CD4-positive, alpha-beta T cell treated with Interleukin-21 for 1 hour (primary cell): ENCODE data around the gene NGDN.
A peak's percentile ranks its signal among the peaks of the same experiment; 100 is the strongest.

Experiments
- DNase-seq: peaks from one replicate; pipeline ENCODE4 v3.0.0-alpha.2; 2020

Gene NGDN

GRCh38 chr14:23478109-23478759, 8.7 kb downstream of the NGDN start:
- peak; percentile 80 for DNase-seq

- DNase-seq, result no peak
Measured at GRCh38 chr14:23481362-23481970, 12.0 kb downstream of the NGDN start.

DNA sequence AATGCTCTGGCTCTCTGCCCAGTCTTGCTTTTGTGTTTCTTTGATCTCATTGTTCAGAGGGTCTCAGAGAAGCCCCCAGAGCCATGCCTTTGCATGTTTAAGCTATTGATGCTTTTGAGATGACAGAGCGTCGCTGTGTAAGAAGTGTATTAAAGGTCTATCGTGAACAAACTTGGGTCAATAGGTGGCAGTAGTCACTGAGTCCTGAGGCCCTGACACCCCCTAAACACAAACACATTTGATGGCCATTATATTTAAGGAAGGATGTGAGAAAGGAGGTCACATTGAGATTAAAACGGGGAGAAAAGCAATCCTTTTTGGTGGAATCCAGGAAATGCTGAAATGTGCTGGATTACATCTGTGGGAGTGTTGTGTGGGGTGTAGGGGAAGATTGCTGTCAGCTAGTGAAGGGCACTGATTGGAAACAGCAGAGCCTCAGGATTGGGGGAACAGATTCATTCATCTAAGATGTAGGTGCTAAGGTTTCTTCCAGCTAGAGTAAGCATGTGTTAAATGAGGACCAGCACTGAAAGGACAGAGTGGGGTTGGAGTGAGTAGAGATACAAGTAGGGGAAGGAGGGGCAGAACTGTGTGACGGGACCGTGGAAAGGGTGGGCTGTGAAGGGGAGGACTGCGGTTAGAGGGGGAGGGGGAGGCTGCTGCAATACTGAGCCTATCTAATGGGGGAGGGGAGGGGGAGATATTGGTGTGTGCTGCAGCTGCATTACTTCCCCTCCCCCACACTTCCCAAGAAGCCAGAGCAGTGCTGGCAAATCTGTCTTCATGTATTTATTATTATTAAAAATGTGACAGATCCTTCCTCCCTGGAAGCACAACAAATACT, 12.7 kb downstream of the NGDN start:
- no peak for DNase-seq

DNA sequence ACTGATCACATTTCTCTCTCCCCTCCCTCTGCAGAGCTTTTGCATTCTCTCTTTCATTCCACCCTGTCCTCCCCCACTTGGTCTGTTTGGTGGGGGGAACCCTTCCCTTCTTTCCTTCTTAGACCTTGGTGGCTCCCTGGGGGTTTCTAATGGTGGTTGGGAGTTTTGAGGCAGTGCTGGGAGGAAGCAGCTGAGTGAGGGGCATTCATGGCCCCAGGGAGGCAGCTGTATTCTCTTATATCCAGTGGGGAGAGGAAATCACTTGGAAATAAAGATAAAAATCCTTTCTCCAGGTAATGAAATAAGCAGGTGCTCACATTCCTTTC, 13.3 kb downstream of the NGDN start:
- no peak for DNase-seq

- DNase-seq, result no peak
Measured at GRCh38 chr14:23483236-23483854, 13.8 kb downstream of the NGDN start.

DNA sequence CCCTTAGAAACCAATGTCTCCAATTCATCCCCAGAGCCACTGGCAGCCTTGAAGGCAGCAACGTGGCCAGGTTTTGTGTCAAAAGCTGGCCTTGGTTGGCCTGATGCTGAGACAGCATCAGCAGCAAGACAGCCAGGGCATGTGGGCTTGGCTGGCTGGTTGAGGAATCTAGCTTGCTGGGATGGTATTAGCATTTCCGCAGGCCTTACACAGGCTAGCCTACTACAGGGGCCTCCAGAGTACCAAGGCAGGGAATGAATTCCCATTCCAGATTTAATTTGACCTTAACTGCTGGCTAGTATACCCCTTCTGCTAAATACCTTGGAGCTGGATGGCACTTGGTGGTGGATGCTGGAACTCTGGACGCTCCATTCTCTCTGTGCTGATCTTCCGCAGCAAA, 15.8 kb downstream of the NGDN start:
- no peak for DNase-seq

DNA sequence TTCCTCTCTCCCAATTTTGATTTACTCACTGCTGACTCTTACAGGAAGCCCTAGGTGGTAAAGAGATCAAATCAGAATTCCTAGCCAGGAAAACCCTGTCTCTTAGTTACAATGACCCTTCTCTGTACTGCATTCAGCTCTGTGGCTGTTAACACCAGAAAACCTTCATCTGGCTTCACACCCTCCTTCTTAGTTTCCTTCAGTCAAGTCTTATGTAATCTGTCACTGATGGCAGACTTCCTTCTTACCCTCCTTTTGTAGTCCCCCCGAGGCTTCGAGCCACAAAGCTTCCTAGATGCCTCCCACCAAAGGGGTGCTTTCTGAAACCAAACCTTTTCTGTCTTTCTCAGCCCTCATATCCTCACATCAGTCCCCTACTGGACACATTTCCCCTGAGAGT, 16.5 kb downstream of the NGDN start:
- no peak for DNase-seq

- no peak for DNase-seq
Measured at GRCh38 chr14:23487216-23487615, 17.7 kb downstream of the NGDN start.

DNA sequence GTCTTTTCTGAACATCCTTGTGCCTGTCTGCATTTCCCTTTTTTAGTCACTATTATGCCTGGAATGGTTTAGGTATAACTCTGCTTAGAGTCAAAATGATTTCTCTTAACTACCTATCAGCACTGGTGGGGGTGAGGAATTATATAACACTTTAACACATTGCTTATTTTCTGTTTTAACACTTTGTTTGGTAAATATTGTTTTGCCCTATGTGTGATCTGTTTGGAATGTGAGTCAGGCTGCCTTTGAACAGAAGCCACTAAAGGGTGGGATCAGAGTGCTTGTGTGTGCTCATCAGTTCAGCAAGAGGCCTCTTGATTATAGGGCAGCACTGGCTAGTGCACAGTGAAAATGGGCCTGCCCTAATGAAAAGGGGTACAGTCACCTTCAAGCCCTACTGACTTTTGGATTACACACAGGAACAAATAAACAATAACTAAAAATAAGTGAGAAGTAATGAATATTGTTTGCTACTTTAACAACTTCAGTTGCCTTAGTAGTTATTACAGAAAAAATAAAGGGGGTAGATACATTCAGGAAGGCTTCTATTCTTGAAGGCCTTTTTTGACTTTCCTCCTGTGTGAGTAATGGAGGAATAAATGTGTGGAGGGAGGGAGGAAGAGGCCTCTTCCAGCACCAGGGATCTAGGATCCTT, 23.2 kb downstream of the NGDN start:
- no peak for DNase-seq

DNA sequence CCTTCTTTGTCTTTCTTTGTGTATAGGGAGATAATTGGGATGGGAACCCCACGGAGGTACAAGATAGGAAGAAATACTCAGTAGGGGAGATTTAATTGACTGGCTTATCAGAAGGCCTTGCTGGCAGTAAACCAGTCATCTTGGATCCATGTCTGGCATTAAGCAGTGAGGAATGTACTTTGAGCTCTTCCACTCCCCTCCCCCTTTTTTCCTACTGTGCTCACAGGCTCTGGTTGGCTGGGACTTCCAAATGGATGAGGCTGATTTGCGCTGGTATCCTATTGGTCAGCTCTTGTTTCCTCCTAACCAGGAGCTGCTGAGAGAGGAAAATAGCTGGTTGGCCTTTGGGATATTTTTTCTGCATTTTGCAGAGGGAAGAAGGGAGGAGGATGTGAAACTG, 24.7 kb downstream of the NGDN start:
- no peak for DNase-seq

DNA sequence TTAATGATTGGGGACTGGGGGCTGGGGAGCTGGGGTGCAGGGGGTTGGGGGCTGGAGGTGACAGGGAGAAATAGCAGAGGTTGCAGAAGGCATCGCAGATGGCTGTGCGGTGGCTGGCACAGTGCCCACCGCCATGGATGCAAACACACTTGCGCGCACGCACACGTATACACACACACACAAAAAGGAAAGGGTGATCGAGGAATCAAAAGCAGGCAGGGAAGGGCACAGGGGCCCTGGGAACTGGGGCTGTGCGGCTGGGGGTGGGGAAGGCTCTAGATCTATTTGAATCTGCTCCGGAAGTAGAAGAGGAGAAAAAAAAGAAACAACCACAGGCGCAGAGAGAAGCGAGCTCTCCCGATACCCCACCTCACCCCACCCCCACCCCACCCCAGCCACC, 42.7 kb downstream of the NGDN start:
- no peak for DNase-seq

DNA sequence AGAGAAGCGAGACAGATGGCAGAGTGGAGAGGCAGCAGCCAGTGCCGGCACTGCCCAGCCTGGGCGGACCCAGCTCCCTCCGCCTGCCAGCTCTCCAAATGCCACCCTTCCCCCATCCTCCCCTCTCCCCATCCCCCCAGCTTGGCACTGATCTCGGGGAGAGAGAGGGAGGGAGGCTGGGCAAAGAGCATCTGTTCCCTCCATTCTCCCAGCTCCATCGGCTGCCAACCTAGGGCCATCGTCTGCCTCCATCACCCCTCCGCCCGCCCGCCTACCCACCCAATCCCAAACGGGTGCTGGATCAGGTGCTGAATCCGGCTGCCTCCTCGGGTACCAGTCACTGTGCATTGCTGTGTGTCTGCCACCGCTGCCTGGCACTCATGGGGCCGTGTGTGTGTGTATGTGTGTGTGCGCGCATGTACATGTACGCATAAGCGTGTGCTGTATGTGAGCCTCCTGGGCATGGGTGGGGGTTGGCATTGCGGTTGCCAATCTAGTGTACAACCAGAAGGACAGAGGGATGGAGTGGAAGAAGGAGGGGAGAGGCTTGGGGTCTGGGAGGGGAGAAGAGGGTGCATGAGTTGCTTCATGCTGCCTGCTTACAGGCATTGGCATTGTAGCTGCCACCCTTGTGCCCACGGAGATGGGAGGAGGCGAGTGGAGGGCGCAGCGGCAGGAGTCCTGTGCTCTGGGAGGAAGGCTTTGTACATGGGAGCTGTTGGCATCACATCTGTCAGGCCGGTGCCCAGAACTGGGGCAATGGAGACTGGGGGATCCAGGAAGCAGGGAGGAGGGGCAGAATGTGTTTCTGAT, 43.7 kb downstream of the NGDN start:
- DNase-seq, result no peak

- DNase-seq, result no peak
Measured at GRCh38 chr14:23513818-23514643, 44.5 kb downstream of the NGDN start.

DNA sequence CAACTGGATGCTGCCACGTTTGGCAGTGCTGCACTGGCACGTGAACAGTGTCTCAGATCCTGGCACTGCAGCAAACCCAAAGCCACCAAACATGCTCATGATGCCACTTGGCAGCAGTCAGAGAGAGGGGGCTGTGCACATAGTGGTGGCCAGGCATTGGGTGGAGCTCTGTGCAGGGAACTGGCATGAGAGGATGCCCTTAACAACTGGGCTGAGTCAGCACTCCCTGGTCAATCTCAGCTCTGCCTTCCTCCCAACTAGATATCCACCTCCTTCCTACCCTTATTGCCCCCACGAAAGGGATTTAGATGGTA, 45.1 kb downstream of the NGDN start:
- no peak for DNase-seq

DNA sequence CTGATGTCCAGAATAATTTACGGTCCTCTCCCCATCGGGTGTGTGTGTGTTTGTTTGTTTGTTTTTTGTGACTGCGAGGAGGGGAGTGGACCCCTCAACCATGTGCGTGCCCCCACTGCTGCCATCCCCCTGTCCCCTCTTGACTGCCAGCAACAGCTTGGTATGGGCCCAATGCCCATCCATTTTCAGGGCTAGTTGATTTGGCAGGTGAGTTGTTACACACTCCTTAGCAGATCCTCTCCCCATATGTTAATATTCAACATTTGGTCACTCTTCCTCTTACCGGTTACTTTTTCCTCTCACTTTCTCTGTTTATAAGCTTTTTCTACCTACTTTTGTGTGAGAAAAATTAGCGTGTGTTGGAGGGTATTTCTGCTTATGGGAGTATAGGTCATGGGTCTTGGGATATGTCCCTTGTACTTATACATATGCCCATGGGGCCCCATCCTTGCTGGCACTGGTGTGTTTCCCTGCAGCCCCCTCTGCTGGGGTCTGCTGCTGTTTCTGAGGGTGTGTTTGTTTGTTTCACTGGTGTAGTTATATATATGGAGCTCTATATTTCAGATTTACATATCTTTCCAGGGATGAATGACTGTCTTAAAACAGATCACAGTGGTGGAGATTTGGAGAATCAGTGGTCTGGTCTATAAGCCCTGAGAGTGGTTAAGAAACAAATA, 48.3 kb downstream of the NGDN start:
- no peak for DNase-seq

DNA sequence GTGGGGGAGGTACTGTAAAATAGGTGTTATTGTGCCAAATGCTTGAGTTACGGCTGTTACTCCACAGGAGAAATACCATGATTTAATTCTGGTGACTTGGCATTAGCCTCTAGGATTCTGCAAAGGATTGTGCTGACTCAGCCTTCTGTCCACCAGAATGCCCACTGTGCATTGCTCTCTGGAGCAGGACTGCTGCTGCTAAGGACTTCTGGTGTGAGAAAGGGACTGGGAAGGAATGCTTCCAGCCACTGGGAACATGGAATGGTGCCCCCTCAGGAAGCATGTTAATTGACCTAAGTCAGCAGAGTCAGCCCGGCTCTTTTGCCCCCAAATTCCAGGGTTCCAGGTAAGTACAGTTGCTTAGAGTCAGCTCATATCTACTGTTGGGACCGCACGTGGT, 49.2 kb downstream of the NGDN start:
- no peak for DNase-seq

GRCh38 chr14:23520899-23521533, 51.5 kb downstream of the NGDN start:
- DNase-seq, result no peak

DNA sequence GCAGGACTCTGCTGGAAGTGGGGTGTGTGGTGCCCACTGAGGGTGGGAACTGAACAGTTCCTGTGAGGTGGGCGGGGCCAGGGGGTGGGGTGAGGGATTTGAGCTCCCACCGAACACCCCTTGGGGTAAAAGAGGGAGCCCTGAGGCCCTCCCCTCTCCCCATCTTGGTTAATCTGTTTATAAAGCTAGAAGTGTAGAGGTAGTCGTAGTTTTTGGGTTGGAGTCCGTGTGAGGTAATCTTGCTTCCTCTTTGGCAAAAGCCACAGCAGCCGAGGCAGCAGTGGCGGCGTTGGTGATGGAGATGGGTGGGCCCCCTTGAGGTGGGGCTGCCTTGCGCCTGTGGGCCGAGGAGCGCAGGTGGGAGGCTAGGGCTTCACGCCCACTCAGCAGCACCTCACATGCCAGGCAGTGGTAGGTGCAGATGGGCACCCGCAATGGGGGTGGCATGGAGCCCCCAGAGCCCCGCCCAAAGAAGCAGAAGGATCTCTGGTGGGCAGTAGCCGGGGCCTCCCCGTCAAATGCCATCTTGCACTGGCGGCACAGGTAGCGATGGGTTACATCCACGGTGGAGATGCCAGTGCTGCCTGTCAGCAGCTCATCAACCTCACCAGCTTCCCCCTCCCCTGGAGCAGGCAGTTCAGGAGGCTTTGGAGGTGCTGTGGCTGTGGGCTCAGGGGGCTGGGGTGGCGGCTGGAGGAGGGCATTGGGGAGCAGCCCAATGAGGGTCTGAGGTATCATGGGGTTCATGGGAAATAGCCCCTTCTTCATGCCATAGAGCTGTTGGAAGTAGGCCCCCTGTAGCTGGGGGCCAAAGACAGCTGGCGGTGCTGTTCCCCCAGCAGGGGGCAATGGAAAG, 52.5 kb downstream of the NGDN start:
- DNase-seq, result no peak

GRCh38 chr14:23522643-23523198, 53.2 kb downstream of the NGDN start:
- no peak for DNase-seq
